WERI-Rb-1 (cell line): ENCODE data around the gene LRFN2.

Experiments
- DNase-seq: peaks from one replicate; pipeline ENCODE4 v3.0.0-alpha.2; 2020
- H3K27ac ChIP-seq: fragments of 250-450 bp; sonication (Bioruptor Pico); 2 replicates; pipeline ENCODE4 v1.5.1; 2020; ENCODE audit warnings: mild to moderate bottlenecking, moderate library complexity
- H3K27me3 ChIP-seq: fragments of 250-450 bp; sonication (Bioruptor Pico); 2 replicates; pipeline ENCODE4 v1.5.1; 2021; ENCODE audit warnings: mild to moderate bottlenecking, low read depth, moderate library complexity; ENCODE audit not compliant: insufficient read depth, severe bottlenecking
- H3K36me3 ChIP-seq: fragments of 250-450 bp; sonication (Bioruptor Pico); 2 replicates; pipeline ENCODE4 v1.5.1; 2020; ENCODE audit warnings: mild to moderate bottlenecking, moderate library complexity
- H3K4me3 ChIP-seq: 2 replicates; pipeline ENCODE4 v1.5.1; 2011; ENCODE audit warnings: low read depth, mild to moderate bottlenecking, control low read depth, low read length
- H3K9me3 ChIP-seq: fragments of 250-450 bp; sonication (Bioruptor Pico); 2 replicates; pipeline ENCODE4 v1.5.1; 2021; ENCODE audit warnings: mild to moderate bottlenecking, moderate library complexity; ENCODE audit not compliant: severe bottlenecking
- TF ChIP-seq, protein P1 (sequence below): IDR thresholded peaks from 2 replicates; pipeline ENCODE4 v1.5.1; 2011; ENCODE audit warnings: low read depth, mild to moderate bottlenecking, control low read depth, inconsistent platforms, low read length

Gene LRFN2

DNA sequence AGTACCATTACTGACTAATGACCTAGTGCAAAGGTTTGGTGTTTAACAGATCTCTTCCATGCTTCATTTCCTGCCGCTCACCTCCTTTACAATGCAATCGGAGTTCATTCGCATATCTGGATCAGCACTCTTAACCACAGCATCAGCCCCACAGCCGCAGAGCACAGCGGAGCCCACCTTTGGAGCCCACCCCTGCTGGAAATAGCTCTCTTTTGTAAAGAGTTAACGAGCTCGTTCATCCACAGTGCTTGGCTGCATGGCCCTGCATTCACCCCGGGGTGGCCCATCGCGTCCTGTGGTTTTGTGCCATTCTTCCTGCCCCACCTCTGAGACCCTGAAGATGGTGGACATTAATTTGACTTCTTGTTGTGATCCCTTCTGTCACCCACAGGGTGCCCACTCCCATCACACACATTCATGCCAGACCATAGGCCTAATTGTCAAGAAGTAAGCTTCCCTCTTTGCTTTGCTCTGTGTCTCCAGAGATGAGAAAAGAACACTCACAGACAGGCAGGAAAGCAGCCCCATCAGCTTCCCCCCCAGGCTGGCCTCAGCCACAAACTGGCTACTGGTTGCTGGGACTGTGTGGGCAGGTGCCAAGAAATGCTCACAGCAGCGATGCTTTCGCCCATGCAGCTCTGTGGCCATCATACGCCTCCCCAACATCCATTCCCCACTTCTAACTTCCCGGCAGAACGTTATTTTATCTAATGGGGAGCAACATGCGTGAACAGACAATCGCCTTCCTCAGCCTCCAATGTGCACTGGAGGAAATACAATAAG lies 167.0 kb downstream of the LRFN2 start:
- DNase-seq, result no peak
- TF ChIP-seq, protein P1, sequence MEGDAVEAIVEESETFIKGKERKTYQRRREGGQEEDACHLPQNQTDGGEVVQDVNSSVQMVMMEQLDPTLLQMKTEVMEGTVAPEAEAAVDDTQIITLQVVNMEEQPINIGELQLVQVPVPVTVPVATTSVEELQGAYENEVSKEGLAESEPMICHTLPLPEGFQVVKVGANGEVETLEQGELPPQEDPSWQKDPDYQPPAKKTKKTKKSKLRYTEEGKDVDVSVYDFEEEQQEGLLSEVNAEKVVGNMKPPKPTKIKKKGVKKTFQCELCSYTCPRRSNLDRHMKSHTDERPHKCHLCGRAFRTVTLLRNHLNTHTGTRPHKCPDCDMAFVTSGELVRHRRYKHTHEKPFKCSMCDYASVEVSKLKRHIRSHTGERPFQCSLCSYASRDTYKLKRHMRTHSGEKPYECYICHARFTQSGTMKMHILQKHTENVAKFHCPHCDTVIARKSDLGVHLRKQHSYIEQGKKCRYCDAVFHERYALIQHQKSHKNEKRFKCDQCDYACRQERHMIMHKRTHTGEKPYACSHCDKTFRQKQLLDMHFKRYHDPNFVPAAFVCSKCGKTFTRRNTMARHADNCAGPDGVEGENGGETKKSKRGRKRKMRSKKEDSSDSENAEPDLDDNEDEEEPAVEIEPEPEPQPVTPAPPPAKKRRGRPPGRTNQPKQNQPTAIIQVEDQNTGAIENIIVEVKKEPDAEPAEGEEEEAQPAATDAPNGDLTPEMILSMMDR, result no peak
- H3K27me3 ChIP-seq, result no peaks in the 10 kb centered on the region
- H3K36me3 ChIP-seq, result no peaks in the 10 kb centered on the region
- no peak overlapping the region for H3K4me3 ChIP-seq
- no peak overlapping the region for H3K27ac ChIP-seq
- H3K9me3 ChIP-seq, result no peaks in the 10 kb centered on the region

DNA sequence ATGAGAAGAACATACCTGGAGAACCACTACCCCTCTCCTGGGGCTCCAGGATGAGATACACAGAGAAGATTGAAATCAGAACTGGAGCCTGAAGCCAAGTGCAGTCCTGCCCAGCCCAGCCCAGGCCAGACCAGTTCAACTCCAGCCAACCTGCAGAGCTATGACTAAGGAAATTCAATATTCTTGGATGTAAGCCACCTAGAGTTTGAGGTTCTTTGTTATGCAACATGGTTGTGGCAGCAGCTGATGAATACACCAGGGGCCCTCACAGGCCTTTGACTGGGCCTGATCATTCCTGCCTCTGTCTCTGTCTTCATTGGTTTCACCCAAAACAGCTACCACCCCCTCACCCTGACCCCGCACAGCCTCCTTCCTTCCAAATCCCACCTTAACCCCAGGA lies 167.8 kb downstream of the LRFN2 start:
- no peaks in the 10 kb centered on the region for H3K9me3 ChIP-seq
- TF ChIP-seq, protein P1, result no peak
- H3K27me3 ChIP-seq, result no peaks in the 10 kb centered on the region
- DNase-seq, result no peak
- H3K27ac ChIP-seq, result no peak overlapping the region
- H3K4me3 ChIP-seq, result no peak overlapping the region
- no peaks in the 10 kb centered on the region for H3K36me3 ChIP-seq

DNA sequence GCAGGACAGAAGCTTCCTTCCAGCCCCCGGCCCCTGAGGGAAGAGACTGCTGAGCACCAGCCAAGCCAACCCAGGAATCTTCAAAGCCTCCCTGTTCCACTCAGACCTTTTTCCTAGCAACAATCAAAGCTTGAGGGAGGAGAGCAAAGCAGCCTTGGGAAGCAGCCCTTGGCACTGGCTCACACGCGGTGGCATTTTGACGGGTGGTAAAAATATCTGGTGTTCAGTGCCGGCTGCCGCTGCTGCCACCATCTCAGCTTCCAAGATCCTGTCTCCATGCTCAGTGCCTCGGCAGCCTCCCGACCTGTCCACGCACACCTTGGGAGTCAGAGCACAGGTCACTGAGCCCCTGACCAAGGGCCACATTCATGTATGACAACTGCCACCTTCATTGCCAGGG lies 170.1 kb downstream of the LRFN2 start:
- Histone ChIP-seq H3K4me3 (no peak overlapping the region), H3K27me3 (no peaks in the 10 kb centered on the region), H3K9me3 (no peaks in the 10 kb centered on the region), H3K27ac (no peak overlapping the region; the same call in 1 of the 2 replicates), H3K36me3 (no peaks in the 10 kb centered on the region)
- TF ChIP-seq, protein P1, result no peak
- DNase-seq, result no peak

- Histone ChIP-seq H3K4me3 (no peak overlapping the region), H3K27me3 (no peaks in the 10 kb centered on the region), H3K9me3 (no peaks in the 10 kb centered on the region), H3K36me3 (no peaks in the 10 kb centered on the region), H3K27ac (no peak overlapping the region)
- TF ChIP-seq, protein P1, result no peak
- DNase-seq, result no peak
Measured at GRCh38 chr6:40414617-40415016, 172.5 kb downstream of the LRFN2 start.

DNA sequence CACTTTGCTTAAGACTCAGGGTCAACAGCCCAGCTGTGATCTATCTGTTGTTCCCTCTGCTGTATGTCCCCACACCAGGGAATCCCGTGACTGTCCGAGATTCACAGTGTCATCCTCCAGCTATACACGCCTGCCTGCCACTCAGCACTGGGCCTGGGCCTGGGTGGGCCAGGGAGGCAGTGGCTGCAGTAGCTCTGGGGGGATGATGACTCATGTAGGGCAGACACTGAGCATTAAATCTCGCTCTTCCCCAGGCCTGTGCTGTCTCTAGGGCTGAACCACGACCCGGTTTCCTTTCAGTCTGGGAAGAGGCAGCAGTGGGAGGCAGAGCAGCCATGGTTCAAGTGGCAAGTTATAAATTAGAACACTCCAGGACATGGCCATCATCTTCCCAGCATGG lies 173.9 kb downstream of the LRFN2 start:
- Histone ChIP-seq H3K9me3 (no peaks in the 10 kb centered on the region), H3K27me3 (no peaks in the 10 kb centered on the region), H3K36me3 (no peaks in the 10 kb centered on the region), H3K4me3 (no peak overlapping the region), H3K27ac (peak overlapping the region; percentile 88)
- DNase-seq, result peak; percentile 54
- TF ChIP-seq, protein P1, result no peak

- H3K4me3 ChIP-seq, result no peak overlapping the region
- no peaks in the 10 kb centered on the region for H3K36me3 ChIP-seq
- TF ChIP-seq, protein P1, result no peak
- H3K9me3 ChIP-seq, result no peaks in the 10 kb centered on the region
- DNase-seq, result no peak
- no peaks in the 10 kb centered on the region for H3K27me3 ChIP-seq
- peak overlapping the region; percentile 88 for H3K27ac ChIP-seq
Measured at GRCh38 chr6:40411881-40412280, 175.3 kb downstream of the LRFN2 start.
